Kidney (tissue), 14 donors: Measurements from ENCODE around the gene TTC23. TPM values are rescaled to one million over a fixed set of nuclear protein-coding genes. Genes with fewer than 3 reads are reported as not detected.

Experiments used
- DNase-seq, 5 donors: peaks; one replicate each; pipeline ENCODE4 v3.0.0-alpha.2; 2013 to 2020
- FAIRE-seq: peaks from 2 replicates; lab custom pipeline; 2012; peaks lifted over from hg19 to GRCh38; lab: Jason Lieb, UNC
- H3K27ac ChIP-seq, 2 donors: one replicate each; pipeline ENCODE4 v1.7.0; 2013; ENCODE audit warnings: low read depth in 2 of 2, low read length in 2 of 2, inconsistent platforms in 1 of 2
- H3K27me3 ChIP-seq: one replicate; pipeline ENCODE4 v1.7.1; 2013; ENCODE audit warnings: low read length, inconsistent platforms; ENCODE audit not compliant: control insufficient read depth, insufficient read depth
- H3K36me3 ChIP-seq, 3 donors: one replicate each; pipeline versions ENCODE4 v1.7.0 to v1.7.1; 2013; ENCODE audit warnings: low read length in 3 of 3, control low read depth in 1 of 3, inconsistent platforms in 1 of 3; ENCODE audit not compliant: insufficient read depth in 3 of 3, control insufficient read depth in 2 of 3
- H3K4me1 ChIP-seq, 3 donors: one replicate each; pipeline versions ENCODE4 v1.7.0 to v1.7.1; 2013; ENCODE audit warnings: low read length in 3 of 3, inconsistent platforms in 1 of 3, low read depth in 1 of 3; ENCODE audit not compliant: control insufficient read depth in 2 of 3, insufficient read depth in 2 of 3
- H3K4me3 ChIP-seq, 3 donors: one replicate each; pipeline versions ENCODE4 v1.7.0 to v1.8.1; 2013; ENCODE audit warnings: low read length in 3 of 3, control low read depth in 1 of 3, inconsistent platforms in 1 of 3
- H3K9ac ChIP-seq, 3 donors: one replicate each; pipeline versions ENCODE4 v1.7.0 to v1.7.1; 2013; ENCODE audit warnings: low read length in 3 of 3, control low read depth in 1 of 3, inconsistent platforms in 1 of 3
- H3K9me3 ChIP-seq, 3 donors: one replicate each; pipeline versions ENCODE4 v1.7.0 to v1.7.1; 2013; ENCODE audit warnings: low read length in 3 of 3, control low read depth in 1 of 3, inconsistent platforms in 1 of 3; ENCODE audit not compliant: control insufficient read depth in 2 of 3, insufficient read depth in 1 of 3
- CTCF ChIP-seq: IDR thresholded peaks from 3 replicates; pipeline ENCODE4 v1.5.1; 2012; ENCODE audit warnings: mild to moderate bottlenecking, moderate library complexity, borderline replicate concordance; ENCODE audit not compliant: insufficient read depth; ENCODE audit errors: extremely low read depth
- intact Hi-C: fragments of 100-400 bp; cut with DNase I; formaldehyde crosslinking; loops from one replicate; pipeline ENCODE4 v1.11.1; 2022
- polyA plus RNA-seq: library from polyadenylated mRNA; stranded (reverse); fragments of 350-450 nt; fragmentation: Illumina TruSeq; extraction: RNeasy Lipid Tissue Mini Kit (QIAGEN cat#74804); gene quantifications from one replicate; pipeline ENCODE4 v1.2.3, GENCODE V29; 2014; ENCODE audit warnings: low read depth, low replicate concordance; ENCODE audit not compliant: insufficient read depth
- total RNA-seq: library from RNA; stranded (reverse); fragmentation: NEBNext Ultra II Directional; extraction: Animal tissue kit (Norgen Biotek cat#: 25700); gene quantifications from one replicate; pipeline ENCODE4 v1.2.1, GENCODE V29; 2021
- donor health status: control.
- donor health status: control.
- donor health status: control.
- donor health status: control.
- donor health status: control.
- donor health status: DM: yes; HTN: yes; CAD: no.
- donor health status: Normal renal cell carcinoma (clear cell type).

Gene TTC23
- total and polyA plus RNA-seq, 2 donors from 2014 or later = 11.2 to 23.6 TPM

GRCh38 chr15:99117111-99117510 is 132.3 kb downstream of the TTC23 start:
- peak in 1 of 5 donors; percentile 33 for DNase-seq
- H3K9ac ChIP-seq = no peak overlapping the region
- intact Hi-C loops = no loop called here
- TF ChIP-seq CTCF = no peak
- no peak overlapping the region for H3K4me3 ChIP-seq
- no peak for FAIRE-seq
- no peaks in the 10 kb centered on the region for H3K36me3 ChIP-seq
- no peaks in the 10 kb centered on the region for H3K4me1 ChIP-seq
- no peaks in the 10 kb centered on the region for H3K27me3 ChIP-seq
- no peak overlapping the region for H3K27ac ChIP-seq
- no peaks in the 10 kb centered on the region for H3K9me3 ChIP-seq

- Histone ChIP-seq H3K27ac (no peak overlapping the region), H3K36me3 (no peaks in the 10 kb centered on the region), H3K9me3 (no peaks in the 10 kb centered on the region), H3K4me3 (no peak overlapping the region), H3K4me1 (no peaks in the 10 kb centered on the region), H3K9ac (no peak overlapping the region), H3K27me3 (no peaks in the 10 kb centered on the region)
- TF ChIP-seq CTCF = no peak
- DNase-seq = peak in 1 of 5 donors; percentile 59
- no peak for FAIRE-seq
- intact Hi-C loops = no loop called here
Observed at GRCh38 chr15:99115300-99116215, 133.8 kb downstream of the TTC23 start.

GRCh38 chr15:99114511-99115299 is 134.7 kb downstream of the TTC23 start:
- Histone ChIP-seq H3K27ac (no peak overlapping the region), H3K27me3 (no peaks in the 10 kb centered on the region), H3K36me3 (no peaks in the 10 kb centered on the region), H3K9ac (no peak overlapping the region), H3K4me3 (no peak overlapping the region), H3K9me3 (no peaks in the 10 kb centered on the region), H3K4me1 (no peaks in the 10 kb centered on the region)
- intact Hi-C loops = no loop called here
- no peak for FAIRE-seq
- TF ChIP-seq CTCF = no peak
- DNase-seq = peak in 1 of 5 donors; percentile 55
